Neural progenitor cell (in vitro differentiated cells): ENCODE measurements around the gene IL10RB.

Source experiments
- CTCF ChIP-seq: fragments of 200-600 bp; sonication (generic); IDR thresholded peaks from 2 replicates; pipeline ENCODE4 v1.5.1; 2017; ENCODE audit warnings: antibody characterized with exemption, mild to moderate bottlenecking
- EZH2 ChIP-seq: fragments of 200-600 bp; sonication (generic); IDR thresholded peaks from 2 replicates; pipeline ENCODE4 v1.6.1; 2017; ENCODE audit warnings: antibody characterized with exemption, mild to moderate bottlenecking, moderate library complexity
- EZH2phosphoT487 ChIP-seq: fragments of 200-600 bp; sonication (generic); IDR thresholded peaks from 2 replicates; pipeline ENCODE4 v1.6.1; 2017; ENCODE audit warnings: antibody characterized with exemption

DNA sequence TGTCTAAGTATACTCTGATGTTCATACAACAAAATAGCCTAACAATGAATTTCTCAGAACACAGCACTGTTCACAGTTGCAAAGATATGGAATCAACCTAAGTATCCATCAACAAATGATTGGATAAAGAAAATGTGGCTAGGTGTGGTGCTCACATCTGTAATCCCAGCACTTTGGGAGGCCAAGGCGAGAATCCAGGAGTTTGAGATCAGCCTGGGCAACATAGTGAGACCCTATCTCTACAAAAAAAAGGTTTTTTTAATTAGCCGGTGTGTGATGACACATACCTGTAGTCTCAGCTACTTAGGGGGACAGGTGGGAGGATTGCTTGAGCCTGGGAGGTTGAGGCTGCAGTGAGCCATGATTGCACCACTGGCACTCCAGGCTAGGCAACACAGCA is 25.8 kb upstream of the IL10RB start:
- TF ChIP-seq EZH2 (no peak), CTCF (no peak), EZH2phosphoT487 (no peak)
